Kidney glomerular epithelial cell (primary cell): Measurements from ENCODE around the gene MGAT4B.

Source experiments
- DNase-seq: peaks from one replicate; lab custom pipeline; 2025; lab: John Stamatoyannopoulos, UW

The MGAT4B gene

GRCh38 chr5:179825655-179826182 is 19.1 kb upstream of the MGAT4B start:
- no peak for DNase-seq

- DNase-seq, result no peak
Measured at GRCh38 chr5:179824745-179825112, 18.1 kb upstream of the MGAT4B start.

DNA sequence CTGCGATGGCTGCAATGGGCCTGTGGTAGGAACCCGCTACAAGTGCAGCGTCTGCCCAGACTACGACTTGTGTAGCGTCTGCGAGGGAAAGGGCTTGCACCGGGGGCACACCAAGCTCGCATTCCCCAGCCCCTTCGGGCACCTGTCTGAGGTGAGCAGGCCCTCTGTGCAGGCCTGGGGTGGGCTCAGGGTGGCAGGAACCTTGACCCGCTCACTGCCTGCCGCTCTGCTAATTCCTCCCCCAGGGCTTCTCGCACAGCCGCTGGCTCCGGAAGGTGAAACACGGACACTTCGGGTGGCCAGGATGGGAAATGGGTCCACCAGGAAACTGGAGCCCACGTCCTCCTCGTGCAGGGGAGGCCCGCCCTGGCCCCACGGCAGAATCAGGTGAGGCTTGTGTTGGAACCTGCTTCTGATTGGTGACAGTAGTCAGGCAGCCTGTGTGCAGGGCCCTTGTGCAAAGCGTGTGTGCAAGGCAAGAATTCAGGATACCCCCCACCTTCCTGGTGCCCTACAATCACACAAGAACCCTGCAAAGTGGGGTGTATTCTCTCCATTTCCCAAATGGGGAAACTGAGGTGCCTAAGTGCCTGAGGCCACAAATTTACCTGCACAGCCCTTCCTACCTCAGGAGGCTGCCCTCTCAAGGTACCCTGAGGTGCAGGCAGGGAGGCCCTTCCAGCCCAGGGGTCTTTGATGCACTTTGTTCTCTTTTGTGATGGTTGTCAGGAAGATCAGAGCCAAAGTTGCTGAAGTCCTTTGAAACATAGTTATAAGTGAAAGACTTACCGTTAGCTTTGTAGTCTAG is 17.5 kb upstream of the MGAT4B start:
- DNase-seq, result no peak

DNA sequence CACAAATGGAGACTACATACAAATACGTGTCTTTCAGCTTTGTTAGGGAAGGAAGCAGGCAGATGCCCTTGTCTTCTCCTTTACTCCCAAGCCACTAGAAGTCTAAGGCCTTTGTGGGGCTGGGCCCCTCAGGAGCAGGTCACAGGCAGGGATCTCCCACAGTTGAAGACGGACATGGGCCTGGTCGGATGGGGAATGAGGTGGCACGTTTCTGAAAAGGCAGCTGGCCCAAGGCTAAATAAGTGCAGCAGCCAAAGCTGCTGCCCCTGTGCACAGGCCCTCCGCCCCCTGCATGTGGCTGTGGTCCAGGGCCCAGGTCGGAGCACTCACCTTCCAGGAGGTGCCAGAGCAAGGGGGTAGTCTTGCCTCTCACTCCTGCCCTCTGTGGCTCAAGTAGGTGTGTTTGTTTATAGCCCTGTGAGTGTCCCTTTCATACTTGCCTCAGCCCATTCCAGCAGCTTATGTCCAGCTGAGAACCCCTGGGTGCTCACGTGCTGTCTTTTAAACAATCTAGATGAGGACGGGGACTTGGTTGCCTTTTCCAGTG is 15.9 kb upstream of the MGAT4B start:
- DNase-seq, result no peak

DNA sequence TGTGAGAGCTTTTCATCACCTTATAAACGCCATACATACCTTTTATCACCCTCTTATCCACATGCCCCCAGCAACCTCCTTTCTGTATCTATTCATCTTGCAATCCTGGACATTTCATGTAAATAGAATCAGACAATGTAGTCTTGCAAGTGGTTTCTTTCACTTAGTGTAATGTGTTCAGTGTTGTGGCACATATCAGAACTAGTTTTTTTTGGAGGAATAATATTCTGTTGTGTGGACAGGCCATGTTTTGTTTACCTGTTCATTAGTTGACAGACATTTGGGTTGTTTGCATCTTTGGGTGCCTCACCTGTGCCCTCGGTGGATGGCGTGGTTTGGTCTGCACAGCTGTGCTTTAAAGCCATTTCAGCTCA is 15.4 kb upstream of the MGAT4B start:
- DNase-seq, result no peak

- peak; percentile 84 for DNase-seq
Measured at GRCh38 chr5:179821298-179822058, 14.8 kb upstream of the MGAT4B start.

DNA sequence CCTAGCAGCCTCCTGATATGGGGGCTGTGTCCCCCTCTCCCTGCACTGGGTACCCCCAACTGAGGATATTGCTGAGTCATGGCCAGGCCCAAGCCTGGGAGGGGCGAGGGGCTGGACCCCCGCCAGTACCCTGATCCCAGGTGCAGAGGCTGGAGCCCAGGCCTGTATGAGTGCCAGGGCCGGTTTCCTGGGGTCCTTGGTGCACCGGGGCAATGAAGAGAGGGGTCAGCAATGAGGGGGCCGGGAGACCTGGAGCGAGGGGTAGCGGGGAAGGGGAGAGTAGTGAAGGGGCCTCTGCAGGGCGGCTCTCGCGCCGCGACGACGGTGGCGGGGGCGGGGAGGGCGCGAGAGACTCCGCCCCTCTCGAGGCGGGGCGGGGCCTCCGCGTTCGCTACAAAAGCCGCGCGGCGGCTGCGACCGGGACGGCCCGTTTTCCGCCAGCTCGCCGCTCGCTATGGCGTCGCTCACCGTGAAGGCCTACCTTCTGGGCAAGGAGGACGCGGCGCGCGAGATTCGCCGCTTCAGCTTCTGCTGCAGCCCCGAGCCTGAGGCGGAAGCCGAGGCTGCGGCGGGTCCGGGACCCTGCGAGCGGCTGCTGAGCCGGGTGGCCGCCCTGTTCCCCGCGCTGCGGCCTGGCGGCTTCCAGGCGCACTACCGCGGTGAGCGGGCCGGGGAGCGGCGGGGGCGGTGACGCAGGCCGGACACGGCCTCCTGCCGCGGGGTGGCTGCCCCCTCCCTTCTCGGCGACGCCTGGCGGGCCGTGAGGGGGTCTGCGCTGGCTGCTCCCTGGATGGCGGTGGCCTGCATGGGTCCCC is 14.0 kb upstream of the MGAT4B start, which contains the start of gene SQSTM1:
Gene SQSTM1, plus strand, starts transcription at position 423 of the 815 bp plus-strand sequence. Its CDS starts 32 bp downstream, at position 455.
- peak; percentile 38 for DNase-seq

GRCh38 chr5:179820127-179820482 is 13.4 kb upstream of the MGAT4B start:
- DNase-seq, result no peak

GRCh38 chr5:179819296-179820126 is 12.8 kb upstream of the MGAT4B start:
- DNase-seq, result no peak

DNA sequence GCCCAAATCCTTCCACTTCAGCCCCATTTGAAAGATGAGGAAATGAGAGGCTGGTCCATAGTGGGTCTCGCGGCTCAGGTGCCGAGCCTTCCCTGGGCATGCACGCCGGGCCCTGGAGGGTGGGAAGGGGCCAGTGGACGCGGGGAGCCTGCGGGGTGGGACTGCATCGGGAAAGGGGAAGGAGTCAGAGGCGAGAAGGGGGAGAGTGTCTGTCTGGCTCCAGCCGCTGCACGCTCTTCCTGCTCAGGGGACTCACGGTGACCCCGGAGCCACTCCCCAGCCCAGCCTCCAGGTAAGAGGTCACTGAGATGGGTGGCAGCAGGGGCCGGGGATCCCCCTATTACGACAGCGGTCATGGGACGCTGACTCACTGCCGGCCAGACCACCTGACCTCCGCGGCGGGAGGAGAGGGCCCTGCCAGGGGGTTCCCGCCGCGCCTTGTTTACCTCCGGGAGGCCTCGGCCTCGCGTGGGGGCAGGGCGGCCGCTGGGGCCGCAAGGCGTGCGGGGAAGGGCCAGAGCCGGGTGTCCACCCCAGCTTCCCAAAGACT is 12.2 kb upstream of the MGAT4B start:
- peak; percentile 87 for DNase-seq

GRCh38 chr5:179817890-179818745 is 11.5 kb upstream of the MGAT4B start:
- no peak for DNase-seq

GRCh38 chr5:179817470-179817840 is 10.8 kb upstream of the MGAT4B start:
- DNase-seq, result no peak

- DNase-seq, result no peak
Measured at GRCh38 chr5:179816796-179817469, 10.3 kb upstream of the MGAT4B start.

GRCh38 chr5:179816401-179816795 is 9.7 kb upstream of the MGAT4B start:
- DNase-seq, result no peak

- DNase-seq, result no peak
Measured at GRCh38 chr5:179815491-179816249, 9.0 kb upstream of the MGAT4B start.

DNA sequence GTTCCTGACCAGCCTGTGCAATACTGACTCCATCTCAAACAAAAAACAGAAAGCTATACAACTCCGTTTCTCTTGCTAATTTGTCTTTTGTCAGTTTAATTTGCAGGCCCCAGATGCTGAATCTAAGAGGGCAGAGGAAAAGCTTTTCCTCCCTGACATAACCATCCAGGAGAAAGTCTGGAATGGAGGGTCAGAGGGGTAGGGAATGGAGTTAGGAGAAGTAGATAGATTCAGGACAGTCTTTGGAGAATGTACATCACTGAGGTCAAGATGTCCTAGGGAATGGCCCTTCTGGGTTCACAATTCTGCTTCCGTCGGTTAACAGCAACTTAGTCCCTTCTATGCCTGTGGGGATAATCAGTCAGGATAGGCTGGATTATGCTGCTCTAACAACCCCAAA is 7.4 kb upstream of the MGAT4B start:
- no peak for DNase-seq

DNA sequence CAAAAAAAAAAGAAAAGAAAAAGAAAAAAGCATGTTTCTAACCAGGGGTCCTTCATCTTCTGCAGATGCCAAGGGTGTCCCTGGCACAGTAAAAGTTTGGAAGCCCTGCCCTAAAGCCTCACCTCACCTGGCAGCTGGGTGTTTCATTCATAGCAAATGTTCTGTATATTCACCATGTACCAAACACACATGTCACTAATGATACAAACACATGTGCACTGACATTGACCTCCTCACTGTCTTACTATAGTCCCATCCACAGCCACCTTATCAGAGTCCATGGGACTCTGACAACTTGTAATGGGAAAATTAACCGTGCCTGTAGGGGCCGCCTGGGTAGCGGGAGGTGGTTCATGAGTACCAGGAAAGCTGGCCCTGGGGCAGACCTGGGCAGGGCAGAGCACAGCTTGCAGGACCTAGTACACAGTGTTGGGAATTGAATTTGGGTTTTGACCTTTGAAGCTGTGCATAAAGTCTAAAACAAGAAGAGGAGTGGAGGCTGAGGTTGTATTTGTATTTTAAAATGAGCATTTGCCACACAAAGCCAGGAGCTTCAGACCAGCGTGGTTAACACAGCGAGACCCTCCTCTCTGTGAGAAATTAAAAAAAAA is 6.4 kb upstream of the MGAT4B start:
- DNase-seq, result no peak
